Stimulated activated CD8-positive, alpha-beta memory T cell treated with anti-CD3 and anti-CD28 coated beads, Interleukin-7, amount 100 ng/mL, for 4 hours (primary cell): ENCODE measurements around the gene NUDC.
A peak's percentile ranks its signal among the peaks of the same experiment; 100 is the strongest.

Experiments used
- DNase-seq, 2 donors: peaks; one replicate each; pipeline ENCODE4 v3.0.0-alpha.2; 2020; ENCODE audit warnings: low read depth in 2 of 2

The NUDC gene

DNA sequence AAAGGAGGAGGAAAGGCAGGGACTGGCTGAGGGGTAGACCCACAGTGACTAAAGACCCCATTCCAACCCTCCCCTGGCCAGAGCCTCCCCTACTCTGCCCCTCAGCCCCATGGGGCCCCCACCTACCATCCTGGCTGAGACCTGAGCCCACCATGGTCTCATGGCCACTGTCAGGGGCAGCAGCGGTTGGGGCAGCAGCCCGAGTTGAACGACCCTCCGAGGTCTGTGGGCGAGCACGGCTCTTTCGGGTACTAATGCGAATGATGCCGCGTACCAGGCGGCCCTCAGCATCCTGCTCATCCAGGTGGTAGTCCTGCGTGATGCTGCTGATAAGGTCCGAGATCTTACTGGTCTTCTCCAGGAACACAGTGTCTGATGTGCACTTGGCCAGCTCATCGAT is 29.7 kb downstream of the NUDC start:
- no peak for DNase-seq

DNA sequence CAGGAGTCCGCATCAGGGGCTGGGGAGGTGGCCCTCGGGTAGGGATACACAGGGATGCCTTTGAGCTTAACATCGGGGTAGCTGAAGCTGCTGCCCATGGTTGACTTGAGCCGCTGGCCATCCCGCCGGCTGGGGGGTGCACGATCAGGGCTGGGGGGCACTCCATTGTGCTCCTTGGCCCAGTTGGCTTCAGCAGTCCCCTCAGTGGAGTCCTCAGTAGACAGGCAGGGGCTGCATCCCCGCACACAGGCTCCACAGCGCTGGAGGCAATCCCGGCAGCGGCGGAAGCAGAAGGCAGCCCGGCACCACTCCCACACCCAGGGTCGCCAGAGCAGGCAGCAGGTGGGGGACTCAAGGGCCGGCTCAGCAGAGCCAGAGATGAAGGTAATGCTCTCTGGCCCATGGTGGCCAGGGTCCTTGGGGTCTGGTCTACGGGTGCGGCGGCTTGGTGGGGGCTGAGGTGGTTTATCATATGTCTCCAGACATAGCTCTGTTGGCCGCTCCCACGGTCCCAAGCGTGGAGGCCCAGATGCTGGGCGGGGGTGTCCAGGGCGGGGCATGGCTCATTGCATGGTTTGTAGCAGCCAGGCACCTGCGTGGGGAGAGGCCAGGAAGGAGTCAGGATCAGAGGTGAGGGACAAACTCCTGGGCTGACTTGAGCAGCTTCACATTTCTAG is 30.4 kb downstream of the NUDC start:
- DNase-seq, result no peak

DNA sequence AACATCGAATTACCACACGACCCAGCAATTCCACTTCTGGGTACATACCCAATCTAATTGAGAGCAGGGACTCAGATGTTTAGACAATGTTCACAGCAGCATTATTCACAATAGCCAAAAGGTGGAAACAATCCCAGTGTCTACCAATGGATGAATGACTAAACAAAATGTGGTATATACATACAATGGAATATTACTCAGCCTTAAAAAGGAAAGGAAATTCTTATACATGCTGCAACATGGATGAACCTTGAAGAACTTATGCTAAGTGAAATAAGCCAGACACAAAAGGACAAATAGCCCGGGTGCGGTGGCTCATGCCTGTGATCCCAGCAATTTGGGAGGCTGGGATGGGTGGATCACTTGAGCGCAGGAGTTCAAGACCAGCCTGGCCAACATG is 31.8 kb downstream of the NUDC start:
- no peak for DNase-seq

DNA sequence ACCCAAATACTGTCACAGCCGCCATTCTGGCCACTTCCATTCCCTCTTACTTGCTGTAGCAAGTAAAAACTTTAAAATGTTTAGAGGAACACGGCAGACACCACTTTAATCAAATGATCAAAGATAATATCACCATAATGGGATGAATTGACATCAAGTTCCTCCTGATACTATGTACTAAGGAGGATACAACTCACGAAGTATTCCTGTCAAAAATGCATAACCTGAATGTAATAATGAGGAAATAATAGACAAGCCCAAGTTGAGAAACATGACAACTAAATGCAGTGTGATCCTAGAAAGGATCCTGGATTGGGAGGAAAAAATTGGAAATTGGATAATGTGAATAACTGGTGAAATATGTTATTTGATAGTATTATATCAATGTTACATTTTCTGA is 34.8 kb downstream of the NUDC start:
- DNase-seq, result no peak

DNA sequence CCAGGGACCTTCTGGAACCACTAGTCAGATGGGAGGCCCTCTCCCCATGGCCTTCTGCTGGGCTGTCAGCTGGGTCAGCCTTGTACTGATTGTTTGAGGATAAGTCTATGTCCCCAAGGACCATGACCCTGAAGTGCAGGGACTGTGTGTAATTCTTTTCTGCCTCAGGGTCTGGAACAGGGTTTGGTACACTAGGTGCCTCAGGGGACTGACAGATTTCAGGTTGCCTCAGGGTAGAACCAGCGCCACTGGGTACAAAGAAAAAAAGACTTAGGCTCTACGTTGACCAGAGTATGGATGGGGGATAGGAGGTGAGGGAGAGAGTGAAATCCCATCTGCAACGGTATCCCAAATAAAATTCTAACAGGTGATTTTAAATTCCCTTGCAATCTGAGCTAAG is 35.8 kb downstream of the NUDC start:
- DNase-seq, result no peak

DNA sequence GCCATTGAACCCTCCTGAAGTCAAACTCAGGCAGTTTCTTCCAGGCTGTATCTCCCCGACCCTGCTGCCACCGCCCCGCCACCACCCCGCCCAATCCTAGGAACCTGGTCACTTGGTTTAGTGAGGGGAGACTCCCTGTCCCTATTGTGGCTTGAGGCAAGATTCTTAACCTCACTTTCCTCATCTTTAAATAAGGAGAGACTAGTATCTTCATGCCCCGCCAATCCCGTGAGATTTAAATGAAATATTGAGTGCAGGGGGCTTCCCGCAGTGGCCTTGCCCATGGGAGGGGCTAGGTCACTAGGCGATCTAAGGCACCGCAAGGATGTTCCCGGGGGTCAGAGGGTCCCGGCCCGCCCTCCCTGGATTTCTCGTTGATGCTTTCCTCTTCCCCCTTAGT is 37.7 kb downstream of the NUDC start:
- DNase-seq, result no peak

DNA sequence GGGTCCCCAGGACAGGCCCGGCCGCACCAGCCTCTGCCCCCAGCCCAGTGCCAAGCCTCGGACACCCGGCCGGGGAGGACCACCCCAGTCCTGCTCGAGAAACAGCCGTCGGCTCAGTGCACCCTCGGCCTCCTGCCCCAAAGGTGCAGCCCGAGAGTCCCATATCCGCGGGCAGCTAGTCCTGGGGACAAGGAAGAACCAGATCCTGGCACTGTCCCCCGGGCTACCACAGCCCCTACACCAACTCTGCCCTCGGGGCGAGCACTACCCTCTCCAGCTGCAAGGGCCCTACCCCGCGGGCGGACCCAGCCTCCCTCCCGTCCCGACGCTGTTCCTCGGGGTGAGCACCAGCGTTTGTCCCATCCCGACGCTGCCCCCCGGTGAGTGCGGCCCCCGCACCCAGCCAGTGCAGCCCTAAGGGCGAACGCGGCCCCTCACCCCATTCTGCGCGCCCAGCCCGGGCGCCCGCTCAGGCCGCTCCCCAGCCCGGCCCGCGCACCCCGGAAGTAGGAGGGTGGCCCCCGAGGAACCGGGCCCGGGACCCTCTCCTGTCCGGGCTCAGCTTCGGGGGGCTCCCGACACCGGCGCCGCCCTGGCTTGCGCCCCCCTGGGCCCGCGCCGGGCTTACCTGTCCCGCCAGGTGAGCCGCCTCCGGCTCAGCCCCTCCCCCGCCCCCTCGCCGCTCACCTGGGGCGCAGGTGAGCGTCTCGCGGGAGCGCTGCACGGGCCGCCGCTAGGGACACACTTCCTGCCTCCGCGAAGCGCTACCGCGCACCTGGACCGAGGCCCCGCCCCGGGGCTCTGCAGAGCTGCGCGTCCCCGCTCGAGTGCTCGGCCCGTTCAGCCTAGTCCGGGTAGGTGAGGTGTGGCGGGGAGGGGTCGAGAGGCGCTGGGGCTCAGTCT is 38.4 kb downstream of the NUDC start, which contains the start of gene KDF1:
KDF1 (minus strand) TSS at position 747 of the 903 bp plus-strand sequence. CDS start 8,088 bp downstream, outside the sequence.
- DNase-seq, result peak; percentile 13 to 44

DNA sequence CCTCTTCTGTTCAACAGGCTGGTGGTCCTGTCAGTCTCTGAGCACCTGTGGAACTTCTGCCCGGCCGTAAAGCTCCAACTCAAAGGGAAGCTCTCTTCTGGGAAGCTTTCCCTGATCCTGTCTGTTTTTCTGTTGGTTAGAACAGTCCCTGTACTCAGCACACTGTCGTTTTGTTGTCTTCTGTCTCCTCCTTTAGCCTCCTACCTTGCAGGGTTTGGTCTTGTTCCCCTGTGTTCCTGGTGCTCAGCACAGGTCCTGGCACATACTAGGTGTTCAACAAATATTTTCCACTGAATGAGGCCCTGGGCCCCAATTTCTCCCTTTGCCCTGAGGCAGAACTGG is 39.1 kb downstream of the NUDC start:
- no peak for DNase-seq

DNA sequence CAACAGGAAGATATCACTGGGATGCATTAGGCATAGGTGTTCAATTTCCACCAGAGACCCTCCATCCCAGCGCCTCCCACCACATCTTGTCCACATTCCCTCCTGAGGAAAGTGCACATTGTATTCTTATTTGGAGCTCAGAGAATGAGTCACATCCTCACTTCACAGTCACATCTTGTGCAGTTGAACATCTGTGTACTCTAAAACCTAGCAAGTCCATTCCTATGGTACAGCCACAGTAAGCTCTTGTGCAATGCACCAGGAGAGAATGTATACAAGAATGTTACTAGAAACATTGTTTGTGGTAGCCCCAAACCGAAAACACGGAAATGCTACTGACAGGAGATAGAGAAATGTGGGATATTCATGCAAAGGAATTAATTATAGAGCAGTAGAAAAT is 40.3 kb downstream of the NUDC start:
- DNase-seq, result no peak

DNA sequence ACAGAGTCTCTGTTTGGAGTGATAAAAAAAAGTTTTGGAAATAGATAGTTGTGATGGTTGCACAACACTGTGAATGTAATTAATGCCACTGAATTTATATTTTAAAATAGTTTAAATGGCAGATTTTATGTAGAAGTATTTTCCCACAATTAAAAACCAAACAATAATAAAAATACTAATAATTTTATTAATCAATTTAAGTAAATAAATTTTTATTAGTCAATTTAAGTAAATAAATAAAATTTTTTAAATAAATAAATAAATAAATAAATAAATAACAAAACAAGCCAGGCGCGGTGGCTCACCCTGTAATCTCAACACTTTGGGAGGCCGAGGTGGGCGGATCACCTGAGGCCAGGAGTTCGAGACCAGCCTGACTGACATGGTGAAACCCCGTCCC is 43.7 kb downstream of the NUDC start:
- DNase-seq, result no peak

DNA sequence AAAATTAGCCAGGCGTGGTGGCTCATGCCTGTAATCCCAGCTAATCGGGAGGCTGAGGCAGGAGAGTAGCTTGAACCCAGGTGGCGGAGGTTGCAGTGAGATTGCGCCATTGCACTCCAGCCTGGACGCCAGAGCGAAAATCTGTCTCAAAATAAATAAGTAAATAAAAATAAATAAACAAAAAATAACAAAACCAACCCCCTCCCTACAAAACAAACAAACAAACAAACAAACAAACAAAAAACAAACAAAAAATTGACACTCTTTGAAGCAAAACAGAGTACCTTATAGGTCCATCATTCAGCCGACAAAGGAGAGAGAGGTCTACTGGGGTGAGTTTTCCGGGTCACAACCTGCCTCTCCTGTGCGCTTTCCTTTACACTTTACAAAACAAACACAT is 44.1 kb downstream of the NUDC start:
- no peak for DNase-seq

DNA sequence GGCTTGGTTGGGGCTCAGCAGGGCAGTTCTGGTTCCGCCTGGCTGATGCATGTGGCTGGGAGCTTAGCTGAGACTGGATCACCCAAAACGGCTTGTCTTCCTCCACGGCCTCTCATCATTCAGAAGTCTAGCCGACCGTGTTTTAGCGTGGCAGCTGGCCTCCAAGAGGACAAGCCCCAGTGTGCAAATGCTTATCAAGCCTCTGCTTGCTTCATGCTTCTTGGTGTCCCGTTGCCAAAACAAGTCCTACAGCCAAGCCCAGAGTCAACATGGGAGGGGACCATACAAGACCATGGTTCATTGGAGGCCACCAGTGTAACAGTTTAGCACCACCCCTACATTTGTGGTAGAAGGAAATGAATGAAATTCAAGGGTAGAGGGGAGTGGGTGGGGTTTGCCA is 49.3 kb downstream of the NUDC start:
- no peak for DNase-seq

DNA sequence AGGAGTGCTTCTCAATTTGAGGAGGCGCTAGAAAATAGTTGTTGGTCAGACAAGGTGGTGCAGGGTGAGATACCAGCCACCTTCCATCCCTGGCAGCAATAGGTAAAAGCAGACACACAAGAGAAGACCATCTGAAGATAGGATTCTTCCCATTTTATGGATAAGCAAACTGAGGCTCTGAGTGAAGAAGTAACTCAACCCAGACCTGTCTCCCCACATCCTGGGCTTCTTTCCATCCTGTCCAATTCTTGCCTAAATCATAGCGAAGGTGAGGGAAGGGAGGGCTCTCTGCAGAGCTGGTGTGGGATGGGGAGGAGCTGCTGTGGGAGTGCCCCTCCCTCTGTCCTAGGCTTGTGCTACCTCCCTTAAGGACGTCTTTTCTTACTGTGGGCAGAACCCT is 50.0 kb downstream of the NUDC start:
- no peak for DNase-seq

DNA sequence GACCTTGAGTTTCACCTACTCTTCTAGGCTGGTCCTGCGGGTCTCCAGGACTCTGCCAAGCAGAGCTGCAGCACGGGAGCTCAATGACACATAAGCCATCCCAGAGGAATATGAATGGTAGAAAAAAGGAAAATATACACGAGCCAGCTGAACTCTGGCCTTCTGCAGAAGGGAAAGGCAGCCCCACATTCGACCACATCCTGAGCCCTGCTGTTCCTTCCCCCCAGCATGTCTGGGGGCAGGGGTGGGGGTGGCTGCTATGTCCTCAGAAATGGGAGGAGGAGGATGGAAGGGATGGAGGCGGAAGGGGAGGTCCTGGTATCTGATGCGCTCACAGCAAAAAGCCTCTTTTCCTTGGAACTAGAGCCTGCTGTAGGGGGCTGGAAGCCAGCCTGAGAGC is 50.8 kb downstream of the NUDC start:
- no peak for DNase-seq

DNA sequence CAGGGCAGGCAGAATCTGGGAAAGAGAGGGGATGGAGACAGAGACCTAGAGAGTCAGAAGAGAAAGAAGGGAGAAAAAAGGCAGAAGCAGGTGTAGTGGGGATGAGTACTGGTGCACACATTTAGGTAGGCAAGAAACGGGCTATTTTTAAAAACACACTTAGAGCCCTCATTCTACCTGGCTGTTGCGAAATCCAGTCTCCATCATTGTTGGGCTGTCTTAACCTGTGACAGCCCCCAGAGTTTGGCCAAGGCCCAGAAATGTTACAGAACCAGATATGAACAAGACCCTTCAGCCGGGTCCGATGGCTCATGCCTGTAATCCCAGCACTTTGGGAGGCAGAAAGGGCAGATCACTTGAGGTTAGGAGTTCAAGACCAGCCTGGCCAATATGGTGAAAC is 51.3 kb downstream of the NUDC start:
- no peak for DNase-seq

DNA sequence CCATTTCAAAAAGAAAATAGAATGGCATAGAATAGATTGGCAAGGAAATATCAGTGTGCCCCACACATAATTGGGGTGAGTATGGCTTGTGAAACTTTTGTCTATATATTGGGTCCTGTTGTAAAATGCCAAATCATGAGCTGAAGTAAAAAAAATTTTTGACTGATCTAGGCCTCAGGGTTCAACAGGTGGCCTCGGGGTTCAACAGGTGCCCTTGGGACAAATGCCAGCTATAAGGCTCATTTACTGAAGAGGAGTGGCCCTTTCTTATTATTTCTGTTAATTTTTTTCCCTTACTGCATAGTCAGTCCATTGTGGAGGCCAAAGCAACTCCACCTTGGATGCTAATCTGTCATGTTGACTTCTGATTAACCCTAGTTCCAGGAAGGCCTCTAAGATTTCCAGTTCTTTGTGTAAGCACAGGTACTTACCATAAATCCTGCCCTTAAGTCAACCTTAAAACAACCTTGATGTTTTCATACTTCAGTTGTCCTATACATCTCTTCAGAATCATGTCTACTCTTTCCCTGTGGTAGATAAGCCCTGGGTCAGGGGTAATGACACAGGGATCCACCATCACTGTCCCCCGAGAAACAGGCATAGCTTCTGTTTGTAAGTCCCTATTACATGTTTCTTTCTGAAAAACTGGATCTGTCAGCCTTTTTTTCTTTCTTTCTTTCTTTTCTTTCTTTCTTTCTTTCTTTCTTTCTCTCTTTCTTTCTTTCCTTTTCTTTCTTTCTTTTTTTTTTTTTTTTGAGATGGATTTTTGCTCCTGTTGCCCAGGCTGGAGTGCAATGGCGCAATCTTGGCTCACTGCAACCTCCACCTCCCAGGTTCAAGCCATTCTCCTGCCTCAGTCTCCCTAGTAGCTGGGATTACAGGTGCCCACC is 55.3 kb downstream of the NUDC start:
- DNase-seq, result no peak

DNA sequence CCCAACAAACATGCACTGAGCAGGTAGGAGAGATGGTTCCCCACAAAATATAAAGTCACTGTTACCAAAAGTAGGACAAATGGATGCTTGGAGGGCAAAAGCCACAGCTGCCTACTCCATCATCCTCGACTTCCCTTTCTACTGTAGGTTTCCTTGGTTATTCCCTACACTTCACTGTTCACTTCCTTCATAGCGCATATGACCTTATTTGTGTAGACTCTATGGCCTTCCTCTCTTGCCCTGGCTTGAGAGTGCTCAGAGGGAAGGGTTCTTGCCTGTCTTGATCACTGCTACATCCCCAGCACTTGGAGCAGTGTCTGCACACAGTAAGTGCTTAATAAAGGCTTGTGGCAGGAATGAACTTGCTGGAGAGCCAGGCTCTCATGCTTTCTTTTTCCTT is 57.4 kb downstream of the NUDC start:
- no peak for DNase-seq

DNA sequence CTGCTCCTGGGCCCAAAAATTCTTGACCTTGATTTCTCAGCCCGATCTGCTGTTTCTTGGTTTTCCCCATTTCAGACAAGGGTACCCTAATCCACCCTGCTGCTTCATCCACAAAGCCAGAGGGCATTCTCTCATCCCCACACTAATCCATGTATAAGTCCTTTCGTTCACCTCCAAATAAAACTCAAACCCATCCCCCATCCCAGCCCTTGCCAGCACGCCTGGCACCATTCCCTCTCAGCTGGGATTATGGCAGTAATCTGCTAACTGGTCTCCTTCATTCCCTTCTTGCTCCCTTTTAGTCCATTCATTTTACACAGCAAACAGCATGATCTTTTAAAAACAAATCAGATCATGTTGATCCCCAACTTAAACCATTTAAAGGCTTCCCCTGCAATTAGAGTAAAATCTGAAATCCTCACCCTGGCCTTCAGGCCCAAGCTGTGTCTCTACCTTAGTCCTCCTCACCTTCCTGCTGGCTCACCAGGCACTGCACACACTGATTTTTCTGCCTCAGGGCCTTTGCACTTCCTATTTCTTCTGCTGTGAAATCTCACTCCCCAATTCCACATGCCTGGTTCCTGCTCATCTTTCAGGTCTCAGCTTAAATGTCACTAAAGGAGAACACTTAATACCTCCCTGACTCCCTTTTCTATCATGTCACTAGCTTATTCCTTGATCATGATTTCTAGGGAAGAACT is 59.8 kb downstream of the NUDC start:
- no peak for DNase-seq

DNA sequence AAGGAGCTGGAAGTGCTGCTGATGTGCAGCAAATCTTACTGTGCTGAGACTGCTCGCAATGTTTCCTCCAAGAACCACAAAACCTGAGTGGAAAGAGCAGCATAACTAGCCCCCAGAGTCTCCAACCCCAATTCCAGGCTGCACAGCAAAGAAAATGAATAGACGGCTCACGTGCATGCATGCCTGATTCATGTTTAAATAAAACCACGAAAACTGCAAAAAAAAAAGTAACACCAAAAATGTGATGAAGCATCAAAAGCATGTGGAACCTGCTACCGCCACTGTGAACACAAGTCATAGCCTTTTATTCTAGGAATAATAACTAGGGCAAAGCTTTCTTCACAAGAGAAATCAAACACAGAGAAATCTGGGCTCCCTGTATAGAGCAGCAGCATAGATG is 62.3 kb downstream of the NUDC start:
- no peak for DNase-seq

DNA sequence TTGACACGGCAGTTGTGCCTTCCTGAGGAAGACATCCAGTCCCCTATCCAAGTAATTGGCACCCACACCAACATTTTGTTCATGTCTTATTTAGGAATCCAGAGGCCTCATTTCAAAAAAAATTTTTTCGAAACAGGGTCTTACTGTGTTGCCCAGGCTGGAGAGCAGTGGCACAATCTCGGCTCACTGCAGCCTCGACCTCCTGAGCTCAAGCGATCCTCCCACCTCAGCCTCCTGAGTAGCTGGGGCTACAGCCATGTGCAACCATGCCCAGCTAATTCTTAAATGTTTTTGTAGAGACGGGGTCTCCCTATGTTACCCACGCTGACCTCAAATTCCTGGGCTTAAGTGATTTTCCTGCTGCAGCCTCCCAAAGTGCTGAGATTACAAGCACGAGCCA is 62.7 kb downstream of the NUDC start:
- no peak for DNase-seq

DNA sequence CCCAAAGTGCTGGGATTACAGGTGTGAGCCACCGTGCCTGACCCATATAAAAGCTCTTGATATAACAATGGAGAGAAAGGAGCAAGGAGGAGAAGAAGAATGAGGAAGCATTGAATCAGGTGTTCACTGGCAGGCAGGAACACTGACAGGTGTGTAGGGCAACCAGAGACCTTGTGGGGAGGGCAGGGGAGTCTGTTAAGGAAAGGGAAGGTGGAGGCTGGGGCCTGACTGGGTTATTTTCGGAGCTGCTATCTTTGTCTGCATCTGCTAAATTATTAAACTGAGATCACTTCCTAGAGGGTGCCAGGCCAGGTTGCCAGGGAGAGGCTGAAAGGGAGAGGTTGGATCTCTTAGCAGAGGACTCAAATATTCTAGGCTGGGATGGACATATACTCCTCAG is 65.1 kb downstream of the NUDC start:
- no peak for DNase-seq
